GM23248 (cell line): Measurements from ENCODE around the gene SEC14L5.

Experiments
- EZH2 ChIP-seq: fragments of 200-600 bp; sonication (generic); IDR thresholded peaks from 2 replicates; pipeline ENCODE4 v1.6.1; 2018; ENCODE audit warnings: antibody characterized with exemption, mild to moderate bottlenecking; ENCODE audit not compliant: insufficient read depth, poor library complexity, severe bottlenecking
- EZH2phosphoT487 ChIP-seq: fragments of 200-600 bp; sonication (generic); IDR thresholded peaks from 2 replicates; pipeline ENCODE4 v1.6.1; 2018; ENCODE audit warnings: antibody characterized with exemption, moderate library complexity, mild to moderate bottlenecking, low read depth; ENCODE audit not compliant: insufficient read depth

DNA sequence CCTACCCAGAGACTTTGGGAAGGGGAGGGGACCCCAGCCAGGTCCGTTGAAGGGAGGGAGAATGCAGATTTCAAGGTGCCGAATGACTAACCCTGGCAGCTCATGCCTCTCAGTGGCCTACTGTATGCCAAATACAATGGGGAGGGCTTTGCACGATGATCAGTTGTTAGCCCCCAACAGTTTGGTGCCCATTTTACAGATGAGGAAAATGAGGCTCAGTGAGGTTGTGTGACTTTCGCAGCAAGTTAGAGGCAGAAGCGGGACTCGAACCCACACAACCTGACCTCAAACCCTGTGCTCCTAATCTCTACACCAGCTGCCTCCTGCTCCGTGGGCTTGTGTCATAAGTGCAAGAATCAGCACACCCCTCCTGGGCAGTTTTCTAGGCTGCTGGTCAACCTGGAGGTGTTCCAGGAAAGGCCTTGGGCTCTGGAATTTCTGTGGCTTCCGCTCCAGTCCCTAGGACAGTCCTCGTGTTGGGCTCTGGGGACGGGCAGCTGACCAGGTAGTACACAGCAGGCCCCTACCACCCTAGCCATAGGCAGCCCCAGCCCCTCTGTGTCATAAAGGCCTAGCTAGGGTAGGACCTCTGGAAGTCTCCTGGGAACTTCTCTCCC, 87.5 kb downstream of the SEC14L5 start:
- TF ChIP-seq EZH2, result no peak
- TF ChIP-seq EZH2phosphoT487, result no peak
